Memory B cell (primary cell): ENCODE measurements around the gene SCTR.

ENCODE experiments used
- ATAC-seq: fragments of 150-1000 bp; cut with Tn5 transposase; 2 replicates; pipeline ENCODE4 v1.10.0; 2021; ENCODE audit warnings: low read depth, mild to moderate bottlenecking, moderate library complexity
- DNase-seq, 2 donors: peaks; one replicate each; pipeline ENCODE4 v3.0.0; 2022; ENCODE audit warnings: low spot score in 2 of 2
- H3K27ac Mint-ChIP-seq: one replicate; pipeline ENCODE4 v1.8.0; 2022; ENCODE audit warnings: mild to moderate bottlenecking, moderate library complexity, mixed read lengths
- H3K27me3 Mint-ChIP-seq: one replicate; pipeline ENCODE4 v1.8.0; 2022; ENCODE audit warnings: mixed read lengths
- H3K36me3 Mint-ChIP-seq: one replicate; pipeline ENCODE4 v1.8.0; 2022; ENCODE audit warnings: mild to moderate bottlenecking, mixed read lengths
- H3K4me1 Mint-ChIP-seq: one replicate; pipeline ENCODE4 v1.8.0; 2022; ENCODE audit warnings: mixed read lengths
- H3K4me3 Mint-ChIP-seq: one replicate; pipeline ENCODE4 v1.8.0; 2022; ENCODE audit warnings: mild to moderate bottlenecking, moderate library complexity, mixed read lengths
- H3K9me3 Mint-ChIP-seq: one replicate; pipeline ENCODE4 v1.8.0; 2022; ENCODE audit warnings: mixed read lengths

The SCTR gene

DNA sequence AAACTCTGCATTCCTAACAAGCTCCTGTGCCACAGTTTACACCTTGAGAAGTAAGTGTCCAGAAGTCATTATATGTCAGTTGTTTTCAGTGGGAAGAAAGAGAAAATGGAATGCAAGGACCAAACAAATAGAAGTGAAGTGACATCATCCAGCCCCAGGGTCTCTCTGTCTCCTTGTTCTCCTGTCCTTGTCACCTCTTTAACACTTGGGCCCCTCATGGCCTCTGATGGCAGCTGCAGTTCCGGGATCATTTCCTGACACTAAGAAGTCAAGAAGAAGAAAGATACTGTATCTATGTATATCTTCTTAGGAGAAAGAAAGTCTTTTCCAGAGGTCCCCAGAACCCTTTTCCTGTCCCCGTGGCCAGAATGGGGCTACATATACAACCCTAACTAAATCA is 17.2 kb upstream of the SCTR start:
- H3K4me3 Mint-ChIP-seq, result no peak overlapping the region
- peaks cover 6% of the 10 kb centered on the region for H3K4me1 Mint-ChIP-seq
- ATAC-seq (no peak), DNase-seq (no peak)
- no peak overlapping the region for H3K27ac Mint-ChIP-seq
- peaks cover 3% of the 10 kb centered on the region for H3K9me3 Mint-ChIP-seq
- no peaks in the 10 kb centered on the region for H3K36me3 Mint-ChIP-seq
- H3K27me3 Mint-ChIP-seq, result peaks cover 27% of the 10 kb centered on the region

DNA sequence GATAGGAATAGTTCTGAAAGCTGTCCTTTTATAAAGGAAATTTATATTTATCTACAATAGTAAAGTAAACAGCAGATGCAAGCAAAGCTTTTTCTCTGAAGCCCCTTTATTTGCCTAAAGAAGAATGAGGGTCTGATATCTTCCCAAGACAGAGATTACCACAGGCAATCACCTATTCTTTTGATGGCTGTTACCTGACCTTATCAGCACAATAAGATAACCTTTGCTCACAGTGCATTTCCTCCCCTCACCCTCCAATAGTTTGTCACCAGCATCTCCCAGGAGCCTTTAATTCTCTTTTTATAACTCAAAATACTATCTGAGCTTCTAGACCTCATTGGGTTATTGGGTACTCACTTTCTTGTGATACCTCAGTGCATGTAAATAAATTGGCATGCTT is 13.5 kb upstream of the SCTR start:
- H3K27ac Mint-ChIP-seq, result no peak overlapping the region
- H3K9me3 Mint-ChIP-seq, result peaks cover 10% of the 10 kb centered on the region
- no peaks in the 10 kb centered on the region for H3K36me3 Mint-ChIP-seq
- no peaks in the 10 kb centered on the region for H3K4me1 Mint-ChIP-seq
- peaks cover 9% of the 10 kb centered on the region for H3K27me3 Mint-ChIP-seq
- no peak overlapping the region for H3K4me3 Mint-ChIP-seq
- DNase-seq (no peak), ATAC-seq (no peak)

DNA sequence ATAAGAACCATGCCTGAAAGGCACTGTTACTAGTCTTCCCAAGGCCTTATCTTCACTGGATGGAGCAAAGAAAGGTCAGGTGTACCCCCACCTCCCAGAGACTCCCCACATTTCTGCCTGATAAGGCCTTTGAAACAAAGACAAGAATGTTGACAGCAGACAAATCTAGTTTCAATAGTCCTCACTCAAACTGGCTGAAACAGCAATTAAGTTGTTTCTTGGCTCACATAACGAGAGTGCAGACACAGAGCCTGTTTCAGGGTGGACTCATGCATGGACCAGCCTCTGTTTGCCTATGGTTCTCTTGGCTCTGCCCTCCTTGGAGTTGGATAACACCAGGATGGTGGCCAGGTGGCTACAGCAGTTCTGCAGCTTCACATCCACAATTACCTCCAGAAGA is 12.4 kb upstream of the SCTR start:
- H3K4me3 Mint-ChIP-seq, result no peak overlapping the region
- no peaks in the 10 kb centered on the region for H3K4me1 Mint-ChIP-seq
- no peaks in the 10 kb centered on the region for H3K36me3 Mint-ChIP-seq
- DNase-seq, result no peak
- no peak overlapping the region for H3K27ac Mint-ChIP-seq
- ATAC-seq, result no peak
- peaks cover 15% of the 10 kb centered on the region for H3K9me3 Mint-ChIP-seq
- peaks cover 6% of the 10 kb centered on the region for H3K27me3 Mint-ChIP-seq

DNA sequence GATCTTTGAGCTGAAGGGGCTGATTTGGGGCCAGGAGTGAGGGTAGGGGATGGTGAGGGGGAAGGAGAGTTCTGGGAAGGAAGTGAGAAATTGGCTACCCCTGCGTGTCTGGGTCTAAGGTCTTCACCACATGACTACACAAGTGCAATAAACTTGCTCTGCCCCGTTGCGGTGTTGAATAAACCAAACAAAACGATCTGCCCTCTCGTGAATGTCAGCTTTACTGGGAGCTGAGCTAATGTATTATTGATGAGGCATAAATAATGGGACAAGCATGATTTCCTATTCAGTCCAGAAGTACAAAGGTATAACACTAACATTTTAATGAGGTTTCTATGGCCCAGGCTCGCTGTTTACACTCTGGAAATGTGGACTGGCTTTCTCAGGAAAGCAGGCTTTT is 11.9 kb upstream of the SCTR start:
- peaks cover 18% of the 10 kb centered on the region for H3K9me3 Mint-ChIP-seq

DNA sequence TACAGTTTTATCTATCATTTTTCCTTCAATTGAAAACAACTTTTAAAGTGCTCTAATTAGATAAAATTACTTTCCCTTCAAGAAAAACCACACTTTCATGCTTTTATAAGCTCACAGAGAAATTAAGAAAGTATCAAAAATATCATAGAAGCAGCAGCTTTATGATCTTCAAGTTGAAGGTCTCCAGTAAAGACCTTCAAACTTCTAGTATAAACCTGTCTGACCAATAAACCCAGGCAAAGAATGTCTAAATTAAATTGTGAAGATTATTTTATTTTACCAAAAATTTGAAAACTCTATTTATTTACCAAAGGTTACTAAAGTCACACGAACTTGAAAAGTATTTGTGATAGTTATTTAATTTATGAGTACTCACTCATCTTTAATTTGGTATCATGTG is 9.3 kb upstream of the SCTR start:
- no peak overlapping the region for H3K27ac Mint-ChIP-seq
- peaks cover 5% of the 10 kb centered on the region for H3K27me3 Mint-ChIP-seq
- no peak for ATAC-seq
- peaks cover 19% of the 10 kb centered on the region for H3K9me3 Mint-ChIP-seq
- no peaks in the 10 kb centered on the region for H3K36me3 Mint-ChIP-seq
- no peak overlapping the region for H3K4me3 Mint-ChIP-seq
- no peaks in the 10 kb centered on the region for H3K4me1 Mint-ChIP-seq
- DNase-seq, result no peak

More for the DNA sequence above, 11.9 kb upstream of the SCTR start:
- H3K36me3 Mint-ChIP-seq, result no peaks in the 10 kb centered on the region
- H3K27ac Mint-ChIP-seq, result no peak overlapping the region
- H3K4me3 Mint-ChIP-seq, result no peak overlapping the region
- ATAC-seq (no peak), DNase-seq (no peak)
- H3K4me1 Mint-ChIP-seq, result no peaks in the 10 kb centered on the region
- H3K27me3 Mint-ChIP-seq, result peaks cover 5% of the 10 kb centered on the region

DNA sequence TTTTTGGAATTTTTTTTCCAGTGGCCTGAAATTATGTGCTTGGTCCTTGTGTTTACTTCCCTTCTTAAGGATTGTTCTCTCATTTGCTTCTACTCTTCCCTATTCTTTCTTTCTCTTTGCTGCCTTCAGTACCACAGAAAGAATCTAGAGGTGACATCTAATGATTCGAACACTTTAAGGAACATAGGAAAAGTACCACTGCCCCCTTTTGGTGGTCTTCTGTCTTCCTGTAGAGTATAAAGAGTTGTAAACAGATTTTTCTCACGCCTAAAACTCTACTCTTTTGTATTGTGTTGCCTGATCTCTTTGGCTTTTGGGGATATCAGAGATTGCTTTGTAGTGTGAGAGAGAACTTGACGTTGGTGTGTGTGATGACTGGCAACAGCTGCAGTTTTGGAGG is 7.0 kb upstream of the SCTR start:
- H3K9me3 Mint-ChIP-seq, result peaks cover 19% of the 10 kb centered on the region
- H3K36me3 Mint-ChIP-seq, result no peaks in the 10 kb centered on the region
- no peak for DNase-seq
- ATAC-seq, result no peak
- H3K27ac Mint-ChIP-seq, result no peak overlapping the region
- H3K4me3 Mint-ChIP-seq, result no peak overlapping the region
- peaks cover 17% of the 10 kb centered on the region for H3K27me3 Mint-ChIP-seq
- no peaks in the 10 kb centered on the region for H3K4me1 Mint-ChIP-seq

DNA sequence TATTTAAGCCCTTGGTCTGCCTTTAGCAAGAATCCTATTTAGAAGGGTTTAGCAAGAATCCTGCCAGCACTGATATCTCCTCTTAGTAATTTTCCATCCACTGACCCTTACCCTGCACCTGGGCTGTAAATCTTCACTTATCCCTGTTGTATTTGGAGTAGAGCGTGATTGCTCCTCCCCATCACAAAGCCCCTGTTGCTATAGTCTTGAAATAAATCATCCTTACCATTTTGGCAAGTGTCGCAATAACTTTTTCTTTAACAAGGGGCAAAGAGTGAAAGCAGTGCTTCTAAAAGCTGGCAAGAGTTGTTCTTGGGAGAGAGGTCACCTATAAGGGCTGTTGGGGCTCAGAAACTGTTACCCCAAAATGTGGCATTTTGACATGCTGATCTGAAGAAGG is 3.7 kb upstream of the SCTR start:
- no peak for DNase-seq
- Mint-ChIP-seq H3K36me3 (no peaks in the 10 kb centered on the region), H3K27ac (no peak overlapping the region), H3K27me3 (peaks cover 31% of the 10 kb centered on the region), H3K4me3 (no peak overlapping the region), H3K9me3 (peaks cover 10% of the 10 kb centered on the region), H3K4me1 (no peaks in the 10 kb centered on the region)
- no peak for ATAC-seq

DNA sequence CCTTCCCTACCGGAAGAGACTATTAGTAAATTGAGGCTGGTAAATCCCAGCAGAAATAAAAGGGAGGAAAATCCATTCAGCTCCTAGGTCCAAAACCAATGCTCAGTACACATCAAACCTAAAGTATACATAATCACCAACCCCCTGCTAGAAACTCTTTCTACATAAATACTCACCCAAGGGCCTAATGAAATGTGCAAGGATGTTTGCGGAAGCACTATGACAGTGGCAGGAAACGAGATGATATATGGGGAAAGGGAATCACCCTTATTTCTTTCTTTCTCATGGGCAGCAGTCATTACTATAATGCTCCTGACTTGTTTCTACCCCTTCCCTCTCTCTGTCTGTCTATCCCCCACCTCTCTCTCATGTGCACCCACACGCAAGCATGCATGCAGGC is 1.3 kb upstream of the SCTR start:
- ATAC-seq, result no peak
- Mint-ChIP-seq H3K9me3 (no peaks in the 10 kb centered on the region), H3K36me3 (no peaks in the 10 kb centered on the region), H3K27ac (no peak overlapping the region), H3K4me1 (no peaks in the 10 kb centered on the region), H3K4me3 (no peak overlapping the region), H3K27me3 (peaks cover 32% of the 10 kb centered on the region)
- DNase-seq, result no peak

DNA sequence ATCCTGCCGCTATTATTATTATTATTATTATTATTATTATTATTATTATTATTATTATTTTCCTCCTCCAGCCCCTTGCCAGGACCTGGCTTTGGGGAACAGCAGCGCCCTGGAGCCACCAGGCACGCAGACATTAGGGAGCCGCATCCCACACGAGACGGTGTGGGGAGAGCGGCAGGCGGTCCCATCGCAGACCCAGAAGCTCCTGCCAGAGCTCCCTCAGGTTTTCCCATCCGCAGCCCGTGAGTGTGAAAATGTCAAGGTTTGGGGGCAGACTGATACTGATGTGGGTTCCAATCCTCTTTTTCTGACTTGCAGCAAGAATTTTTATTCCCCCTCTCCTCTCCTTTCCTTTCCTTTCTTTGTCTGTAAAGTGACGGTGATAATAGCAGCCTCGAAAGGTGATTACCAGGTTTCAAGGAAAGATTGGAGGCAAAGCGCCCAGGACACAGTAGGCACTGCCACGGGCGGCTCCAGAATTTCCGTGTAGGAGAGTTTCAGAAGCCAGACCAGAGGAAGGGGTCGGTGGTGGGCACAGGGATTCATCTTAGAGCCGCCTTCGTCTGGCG is 816 bp downstream of the SCTR start:
- no peaks in the 10 kb centered on the region for H3K4me1 Mint-ChIP-seq
- H3K27me3 Mint-ChIP-seq, result peaks cover 30% of the 10 kb centered on the region
- H3K36me3 Mint-ChIP-seq, result no peaks in the 10 kb centered on the region
- no peak overlapping the region for H3K4me3 Mint-ChIP-seq
- no peak for DNase-seq
- no peak overlapping the region for H3K27ac Mint-ChIP-seq
- ATAC-seq, result no peak
- H3K9me3 Mint-ChIP-seq, result no peaks in the 10 kb centered on the region

DNA sequence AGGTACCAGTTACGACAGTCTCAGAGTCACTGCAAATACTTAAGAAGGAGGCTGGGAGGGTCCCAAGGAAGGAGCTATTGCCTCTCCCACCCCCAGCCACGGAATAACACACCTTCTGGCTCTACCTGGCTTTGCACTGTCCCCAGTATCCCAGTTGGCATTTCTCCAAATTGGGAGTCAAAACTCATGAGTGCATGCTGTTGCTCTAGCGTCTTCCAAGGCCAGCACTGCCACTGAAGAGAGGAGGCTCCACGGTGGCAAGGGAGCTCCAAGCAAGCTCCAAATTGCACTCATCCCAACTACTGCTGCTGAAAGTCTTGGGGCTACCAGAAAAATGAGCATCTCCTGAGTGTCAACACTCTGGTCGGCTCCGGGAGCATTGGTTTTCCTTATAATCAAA is 1.6 kb downstream of the SCTR start:
- Mint-ChIP-seq H3K4me3 (no peak overlapping the region), H3K27me3 (peaks cover 32% of the 10 kb centered on the region), H3K36me3 (no peaks in the 10 kb centered on the region), H3K4me1 (no peaks in the 10 kb centered on the region), H3K27ac (no peak overlapping the region), H3K9me3 (no peaks in the 10 kb centered on the region)
- DNase-seq (no peak), ATAC-seq (no peak)

DNA sequence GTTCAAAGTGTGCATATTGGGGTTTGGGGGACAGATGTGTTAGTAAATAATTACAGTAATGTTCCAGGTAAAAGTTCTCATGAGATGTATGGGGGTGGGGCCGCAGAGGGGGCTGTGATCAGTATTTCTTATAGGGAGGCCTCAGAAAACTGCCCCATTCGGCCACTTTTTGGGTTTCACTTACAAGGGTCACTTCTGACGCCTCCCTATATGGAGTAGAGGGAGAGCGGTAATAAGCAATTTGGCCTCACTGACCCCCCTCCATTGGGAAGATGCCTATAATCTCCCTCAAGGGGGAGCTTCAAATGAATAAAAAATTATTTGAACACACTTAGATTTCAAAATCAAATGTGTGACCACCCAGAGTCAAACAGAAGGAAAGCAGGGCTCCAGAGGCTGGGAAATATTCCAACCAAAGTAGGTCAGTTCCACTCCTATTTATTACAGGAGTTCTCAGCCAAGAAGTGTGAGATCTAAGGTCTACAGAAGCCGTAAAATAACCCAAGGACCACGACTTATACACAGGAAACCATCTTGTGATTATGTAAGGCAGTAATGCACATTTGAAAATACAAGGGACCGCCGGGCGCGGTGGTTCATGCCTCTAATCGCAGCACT is 2.7 kb downstream of the SCTR start:
- DNase-seq (no peak), ATAC-seq (no peak)
- Mint-ChIP-seq H3K27ac (no peak overlapping the region), H3K9me3 (no peaks in the 10 kb centered on the region), H3K4me1 (no peaks in the 10 kb centered on the region), H3K4me3 (no peak overlapping the region), H3K36me3 (no peaks in the 10 kb centered on the region), H3K27me3 (peaks cover 28% of the 10 kb centered on the region)

DNA sequence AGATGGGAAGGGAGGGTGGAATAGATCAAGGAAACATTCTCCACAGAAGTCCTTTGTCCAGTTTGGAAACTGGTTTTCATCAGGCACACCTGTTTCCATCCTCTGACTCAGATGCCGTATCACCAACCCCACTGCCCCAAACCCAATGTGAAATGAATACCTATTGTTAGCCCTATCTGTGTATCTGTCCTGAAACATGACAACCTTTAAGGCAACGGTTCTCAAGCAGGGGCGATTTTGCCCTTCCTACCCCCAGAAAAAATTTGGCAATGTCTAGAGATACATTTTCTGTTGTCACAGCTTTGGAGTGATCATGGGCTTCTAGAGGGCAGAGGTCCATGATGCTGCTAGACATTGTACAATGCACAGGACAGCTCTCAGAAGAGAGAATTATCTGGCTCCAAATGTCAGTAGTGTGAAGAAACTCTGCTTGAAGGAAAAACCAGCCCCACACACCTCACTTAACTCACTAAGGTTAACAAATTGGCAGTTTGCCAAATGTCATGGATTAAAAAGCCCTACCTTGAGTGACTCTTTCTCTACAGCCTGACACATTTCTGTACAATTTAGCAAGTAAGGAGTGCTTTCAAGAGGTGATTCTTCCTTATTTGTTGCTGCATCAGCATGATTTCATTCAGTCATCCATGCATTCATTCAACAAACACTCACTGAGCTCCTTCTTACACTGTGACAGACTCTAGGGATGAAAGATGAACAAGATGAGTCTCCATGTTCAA is 3.4 kb downstream of the SCTR start:
- Mint-ChIP-seq H3K36me3 (no peaks in the 10 kb centered on the region), H3K27me3 (peaks cover 28% of the 10 kb centered on the region), H3K9me3 (no peaks in the 10 kb centered on the region), H3K27ac (no peak overlapping the region), H3K4me3 (no peak overlapping the region), H3K4me1 (no peaks in the 10 kb centered on the region)
- ATAC-seq (no peak), DNase-seq (no peak)

DNA sequence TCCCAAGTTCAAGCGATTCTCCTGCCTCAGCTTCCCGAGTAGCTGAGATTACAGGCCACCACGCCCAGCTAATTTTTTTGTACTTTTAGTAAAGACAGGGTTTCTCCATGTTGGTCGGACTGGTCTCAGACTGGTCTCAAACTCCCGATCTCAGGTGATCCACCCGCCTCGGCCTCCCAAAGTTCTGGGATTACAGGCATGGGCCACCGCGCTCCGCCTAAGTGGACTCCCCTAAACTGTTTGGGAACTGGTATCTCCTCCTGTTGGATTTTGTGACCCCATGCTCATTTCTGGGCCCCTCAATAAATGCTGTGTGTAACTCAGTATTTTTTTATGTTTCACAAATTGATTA is 5.2 kb downstream of the SCTR start:
- Mint-ChIP-seq H3K4me3 (no peak overlapping the region), H3K27ac (no peak overlapping the region), H3K4me1 (no peaks in the 10 kb centered on the region), H3K27me3 (peaks cover 23% of the 10 kb centered on the region), H3K9me3 (no peaks in the 10 kb centered on the region), H3K36me3 (no peaks in the 10 kb centered on the region)
- no peak for ATAC-seq
- no peak for DNase-seq

DNA sequence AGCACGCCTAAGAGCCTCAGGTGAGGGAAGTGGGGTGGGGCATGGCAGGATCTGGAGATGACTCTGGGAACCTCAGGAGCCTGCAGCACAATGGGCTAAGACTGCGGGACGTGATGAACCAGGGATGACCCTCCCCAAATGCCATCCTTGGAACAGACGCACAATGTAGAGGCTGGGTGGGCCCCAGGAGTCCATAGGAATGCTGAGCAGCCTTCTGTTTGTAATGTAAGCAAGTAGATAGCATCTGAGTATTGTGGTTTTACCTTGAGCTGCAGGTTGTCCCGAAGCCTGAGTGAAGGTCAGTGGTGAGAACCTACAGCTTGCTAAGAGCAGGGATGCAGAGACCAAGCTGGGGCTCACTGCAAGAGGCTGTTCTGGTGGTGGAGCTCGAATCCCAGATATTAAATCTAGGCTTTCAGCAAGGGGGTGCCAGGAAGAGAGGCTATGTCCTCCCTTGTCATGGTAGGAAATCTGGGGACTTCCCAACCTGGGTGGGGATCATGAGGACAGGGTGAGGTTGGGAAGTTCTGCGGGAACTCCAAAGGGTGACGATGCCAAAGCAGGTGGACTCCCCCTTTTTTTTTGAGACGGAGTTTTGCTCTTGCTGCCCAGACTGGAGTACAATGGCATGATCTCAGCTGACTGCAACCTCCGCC is 5.8 kb downstream of the SCTR start:
- DNase-seq, result no peak
- Mint-ChIP-seq H3K9me3 (no peaks in the 10 kb centered on the region), H3K4me3 (no peak overlapping the region), H3K36me3 (no peaks in the 10 kb centered on the region), H3K27ac (no peak overlapping the region), H3K27me3 (peaks cover 20% of the 10 kb centered on the region), H3K4me1 (no peaks in the 10 kb centered on the region)
- ATAC-seq, result no peak
